IMR-90 (cell line): Measurements from ENCODE around the gene SLIT1. TPM values are rescaled to one million over a fixed set of nuclear protein-coding genes. Genes with fewer than 3 reads are reported as not detected.

ENCODE experiments used
- ATAC-seq: fragments of 200-7000 bp; cut with Tn5 transposase; 2 replicates; pipeline ENCODE4 v1.9.1; 2020; ENCODE audit warnings: low read depth, mild to moderate bottlenecking, moderate library complexity
- BruUV-seq: library from RNA; stranded (reverse); fragments of 400-500 nt; replicated peaks from 2 replicates; lab custom pipeline; 2021; lab: Mats Ljungman, UMichigan
- CTCF ChIA-PET: fragments of 300-600 bp; formaldehyde crosslinking; extraction: SDS; loops from one replicate; lab custom pipeline; 2021; ENCODE audit warnings: antibody characterized with exemption; lab: Yijun Ruan, JAX
- POLR2A ChIA-PET: fragments of 300-600 bp; sonication (Branson Sonifier 250); formaldehyde crosslinking; loops from one replicate; lab custom pipeline; 2022; ENCODE audit warnings: antibody characterized with exemption; ENCODE audit not compliant: unreplicated experiment; lab: Charles Lee
- DNase-seq: peaks from one replicate; pipeline ENCODE4 v3.0.0; 2013
- H2AFZ ChIP-seq: replicated peaks from 2 replicates; pipeline ENCODE3; 2013; ENCODE audit warnings: low read length, mild to moderate bottlenecking; ENCODE audit not compliant: poor library complexity
- H2AK5ac ChIP-seq: 2 replicates; pipeline ENCODE4 v1.6.1; 2013; ENCODE audit warnings: low read depth, low read length, inconsistent platforms
- H2AK9ac ChIP-seq: replicated peaks from 2 replicates; pipeline ENCODE3; 2013; ENCODE audit warnings: mild to moderate bottlenecking, low read depth, low read length, moderate library complexity; ENCODE audit not compliant: poor library complexity
- H2BK120ac ChIP-seq: 2 replicates; pipeline ENCODE4 v1.6.1; 2013; ENCODE audit warnings: low read depth, low read length, inconsistent platforms
- H2BK15ac ChIP-seq: 3 replicates; pipeline ENCODE4 v1.6.1; 2013; ENCODE audit warnings: low read depth, low read length, inconsistent platforms
- H2BK20ac ChIP-seq: 2 replicates; pipeline ENCODE4 v1.6.1; 2013; ENCODE audit warnings: low read depth, mild to moderate bottlenecking, inconsistent platforms, low read length, moderate library complexity
- H2BK5ac ChIP-seq: 2 replicates; pipeline ENCODE4 v1.6.1; 2013; ENCODE audit warnings: mild to moderate bottlenecking, low read depth, low read length, inconsistent platforms; ENCODE audit not compliant: poor library complexity, severe bottlenecking
- H3K14ac ChIP-seq: replicated peaks from 2 replicates; pipeline ENCODE4 v1.6.1; 2013; ENCODE audit warnings: low read depth, low read length, inconsistent platforms
- H3K18ac ChIP-seq: 2 replicates; pipeline ENCODE4 v1.6.1; 2013; ENCODE audit warnings: low read depth, low read length, control low read depth
- H3K23ac ChIP-seq: 2 replicates; pipeline ENCODE4 v1.6.1; 2013; ENCODE audit warnings: low read depth, low read length, inconsistent platforms
- H3K27ac ChIP-seq: 2 replicates; pipeline ENCODE4 v1.5.1; 2013; ENCODE audit warnings: mild to moderate bottlenecking, control low read depth, low read length; ENCODE audit not compliant: insufficient read depth
- H3K27me3 ChIP-seq: 2 replicates; pipeline ENCODE4 v1.6.1; 2013; ENCODE audit warnings: low read length; ENCODE audit not compliant: control insufficient read depth, insufficient read depth
- H3K36me3 ChIP-seq: 2 replicates; pipeline ENCODE4 v1.6.1; 2013; ENCODE audit warnings: low read length, mixed read lengths; ENCODE audit not compliant: control insufficient read depth, insufficient read depth
- H3K4ac ChIP-seq: 2 replicates; pipeline ENCODE4 v1.6.1; 2013; ENCODE audit warnings: low read depth, low read length, inconsistent platforms
- H3K4me1 ChIP-seq: 2 replicates; pipeline ENCODE4 v1.6.1; 2013; ENCODE audit warnings: low read length, mixed read lengths; ENCODE audit not compliant: control insufficient read depth, insufficient read depth
- H3K4me2 ChIP-seq: 2 replicates; pipeline ENCODE4 v1.6.1; 2013; ENCODE audit warnings: low read depth, mild to moderate bottlenecking, control low read depth, low read length, moderate library complexity
- H3K4me3 ChIP-seq: 2 replicates; pipeline ENCODE4 v1.5.1; 2013; ENCODE audit warnings: low read depth, mild to moderate bottlenecking, control low read depth, low read length, moderate library complexity; ENCODE audit not compliant: insufficient read depth
- H3K56ac ChIP-seq: 2 replicates; pipeline ENCODE4 v1.6.1; 2013; ENCODE audit warnings: low read length, inconsistent platforms; ENCODE audit not compliant: insufficient read depth; ENCODE audit errors: extremely low read depth
- H3K79me1 ChIP-seq, 2 experiments: 2 replicates each; pipeline ENCODE4 v1.6.1; 2013; ENCODE audit warnings: low read length in 2 of 2, inconsistent platforms in 1 of 2, low read depth in 1 of 2
- H3K9ac ChIP-seq: 2 replicates; pipeline ENCODE4 v1.6.1; 2013; ENCODE audit warnings: low read depth, low read length, control low read depth
- H3K9me1 ChIP-seq: 2 replicates; pipeline ENCODE4 v1.6.1; 2013; ENCODE audit warnings: low read length, inconsistent platforms; ENCODE audit not compliant: insufficient read depth
- H3K9me3 ChIP-seq: 2 replicates; pipeline ENCODE4 v1.6.1; 2013; ENCODE audit warnings: low read length; ENCODE audit not compliant: control insufficient read depth, insufficient read depth
- H4K20me1 ChIP-seq: 2 replicates; pipeline ENCODE4 v1.6.1; 2013; ENCODE audit warnings: low read length, inconsistent platforms; ENCODE audit not compliant: insufficient read depth
- H4K5ac ChIP-seq: 2 replicates; pipeline ENCODE4 v1.6.1; 2013; ENCODE audit warnings: mild to moderate bottlenecking, low read depth, low read length, control low read depth
- H4K8ac ChIP-seq, 2 experiments: 2 replicates each; pipeline ENCODE4 v1.6.1; 2013; ENCODE audit warnings: low read depth in 2 of 2, low read length in 2 of 2, control low read depth in 1 of 2, inconsistent platforms in 1 of 2
- H4K91ac ChIP-seq: 2 replicates; pipeline ENCODE4 v1.6.1; 2013; ENCODE audit warnings: low read depth, low read length, inconsistent platforms; ENCODE audit not compliant: insufficient read depth
- BHLHE40 ChIP-seq: fragments of 150-350 bp; IDR thresholded peaks from 2 replicates; pipeline ENCODE4 v1.6.1; 2016; ENCODE audit warnings: mild to moderate bottlenecking, low read depth, low read length
- CEBPB ChIP-seq: IDR thresholded peaks from 2 replicates; pipeline ENCODE4 v1.6.1; 2012; ENCODE audit warnings: low read depth, low read length, improper control_type of control experiment
- CHD1 ChIP-seq: IDR thresholded peaks from 2 replicates; pipeline ENCODE4 v1.6.1; 2012; ENCODE audit warnings: low read depth, low read length, improper control_type of control experiment
- CTCF ChIP-seq: conservative IDR thresholded peaks from 2 replicates; pipeline ENCODE4 v1.5.1; 2012; ENCODE audit warnings: mild to moderate bottlenecking, low read depth, low read length, improper control_type of control experiment
- ELK1 ChIP-seq: fragments of 150-350 bp; IDR thresholded peaks from 2 replicates; pipeline ENCODE4 v1.6.1; 2016; ENCODE audit warnings: low read depth, mild to moderate bottlenecking, low read length, moderate library complexity, borderline replicate concordance
- FOS ChIP-seq: fragments of 150-350 bp; IDR thresholded peaks from 2 replicates; pipeline ENCODE4 v1.6.1; 2016; ENCODE audit warnings: low read depth, low read length
- MAFK ChIP-seq: IDR thresholded peaks from 2 replicates; pipeline ENCODE4 v1.6.1; 2012; ENCODE audit warnings: low read depth, low read length, improper control_type of control experiment
- MAZ ChIP-seq: IDR thresholded peaks from 2 replicates; pipeline ENCODE4 v1.6.1; 2012; ENCODE audit warnings: low read depth, mild to moderate bottlenecking, low read length, improper control_type of control experiment, moderate library complexity, borderline replicate concordance
- MXI1 ChIP-seq: IDR thresholded peaks from 2 replicates; pipeline ENCODE4 v1.6.1; 2012; ENCODE audit warnings: low read depth, mild to moderate bottlenecking, low read length, moderate library complexity, borderline replicate concordance
- NFE2L2 ChIP-seq: fragments of 150-350 bp; IDR thresholded peaks from 2 replicates; pipeline ENCODE4 v1.6.1; 2016; ENCODE audit warnings: low read depth, mild to moderate bottlenecking, low read length
- POLR2A ChIP-seq: IDR thresholded peaks from 2 replicates; pipeline ENCODE4 v1.6.1; 2012; ENCODE audit warnings: mild to moderate bottlenecking, low read depth, low read length
- RAD21 ChIP-seq: IDR thresholded peaks from 2 replicates; pipeline ENCODE4 v1.6.1; 2012; ENCODE audit warnings: low read length, improper control_type of control experiment
- RCOR1 ChIP-seq: IDR thresholded peaks from 2 replicates; pipeline ENCODE4 v1.6.1; 2012; ENCODE audit warnings: mild to moderate bottlenecking, low read length, improper control_type of control experiment; ENCODE audit not compliant: insufficient replicate concordance
- RFX5 ChIP-seq: IDR thresholded peaks from 2 replicates; pipeline ENCODE4 v1.8.0; 2012; ENCODE audit warnings: low read depth, mild to moderate bottlenecking, low read length, moderate library complexity
- SMC3 ChIP-seq: fragments of 150-350 bp; IDR thresholded peaks from 2 replicates; pipeline ENCODE4 v1.6.1; 2016; ENCODE audit warnings: low read depth, mild to moderate bottlenecking, antibody characterized with exemption, low read length, moderate library complexity
- USF2 ChIP-seq: fragments of 150-350 bp; IDR thresholded peaks from 2 replicates; pipeline ENCODE4 v1.6.1; 2017; ENCODE audit warnings: mild to moderate bottlenecking, antibody characterized with exemption, low read length, low read depth
- WGBS, 2 experiments: methylation state at CpG; one replicate each; pipeline versions ENCODE4 v1.1.5 to v1.1.7; 2013; ENCODE audit warnings: missing lambda C conversion rate in 2 of 2; ENCODE audit not compliant: insufficient read length in 1 of 2; ENCODE audit errors: extremely low coverage in 2 of 2; 5-methylcytosine and 5-hydroxymethylcytosine counted together
- dilution Hi-C: fragments of 300-500 bp; cut with HindIII; formaldehyde crosslinking; loops from one replicate; pipeline ENCODE4 v1.14.3; 2018; ENCODE audit warnings: low sequenced_read_pairs; ENCODE audit not compliant: unreplicated experiment
- in situ Hi-C: fragments of 300-500 bp; cut with MboI; formaldehyde crosslinking; loops from 3 replicates; pipeline ENCODE4 v1.14.3; 2019; ENCODE audit warnings: low sequenced_read_pairs, inconsistent platforms, mixed read lengths
- intact Hi-C: fragments of 100-400 bp; cut with micrococcal nuclease; formaldehyde crosslinking; loops from 2 replicates; pipeline ENCODE4 v1.10.0; 2022
- polyA plus RNA-seq, 3 experiments: library from polyadenylated mRNA; depleted of rRNA; stranded (reverse); fragments of >200 nt; gene quantifications; 2 replicates each; pipeline ENCODE4 v1.2.3, GENCODE V29; 2012; ENCODE audit warnings: low replicate concordance in 1 of 3
- total RNA-seq: library from RNA; depleted of rRNA; stranded (reverse); fragments of >200 nt; gene quantifications from 2 replicates; pipeline ENCODE4 v1.2.3, GENCODE V29; 2012

Gene SLIT1
- total and polyA plus RNA-seq, 2 of the 4 experiments (the other 2 are of a cell fraction), result under 0.01 TPM

- in situ Hi-C loops, result no loop called here
- H3K79me1 ChIP-seq, result no peaks in the 10 kb centered on the region
These were observed 5.9 kb downstream of the SLIT1 start for GRCh38 chr10:97179731-97180362.

More at GRCh38 chr10:97179731-97180362, 5.9 kb downstream of the SLIT1 start:
- H3K36me3 ChIP-seq, result no peaks in the 10 kb centered on the region
- H2BK120ac ChIP-seq, result no peak overlapping the region
- no peak overlapping the region for H3K9ac ChIP-seq
- H2AK9ac ChIP-seq, result no peak overlapping the region
- no peak overlapping the region for H3K4ac ChIP-seq
- no peak overlapping the region for H3K27ac ChIP-seq
- H3K4me3 ChIP-seq, result no peak overlapping the region
- WGBS, 2 experiments, result 7% methylated on average over 9 of the region's 26 CpGs; no CpG with 5 or more reads in 1 of the 2 experiments
- intact Hi-C loops, result no loop called here
- no peaks in the 10 kb centered on the region for H3K9me1 ChIP-seq
- no peak overlapping the region for H2AK5ac ChIP-seq
- no peak overlapping the region for H2BK20ac ChIP-seq
- POLR2A ChIA-PET, result no interaction called here
- no peak overlapping the region for H2AFZ ChIP-seq
- H4K8ac ChIP-seq, result no peak overlapping the region
- H2BK5ac ChIP-seq, result no peak overlapping the region
- H4K20me1 ChIP-seq, result no peaks in the 10 kb centered on the region
- no peak for DNase-seq
- dilution Hi-C loops, result no loop called here
- CTCF ChIA-PET, result interaction anchor here (1.2 kb wide), 1 partner anchor 17 kb away, joined by 3 read pairs; no protein-coding TSS in a partner anchor
- no peak overlapping the region for H3K23ac ChIP-seq
- no peaks in the 10 kb centered on the region for H3K4me1 ChIP-seq
- TF ChIP-seq RFX5 (no peak), CTCF (no peak), FOS (no peak), BHLHE40 (no peak), NFE2L2 (no peak), MXI1 (no peak), RCOR1 (no peak), SMC3 (no peak), RAD21 (no peak), MAZ (no peak), ELK1 (no peak), CHD1 (no peak), USF2 (no peak), POLR2A (no peak), CEBPB (no peak), MAFK (no peak)
- H3K27me3 ChIP-seq, result peaks cover 74% of the 10 kb centered on the region
- H3K4me2 ChIP-seq, result no peak overlapping the region
- BruUV-seq, result no TSS peak
- no peak overlapping the region for H3K56ac ChIP-seq
- H2BK15ac ChIP-seq, result no peak overlapping the region
- H3K18ac ChIP-seq, result no peak overlapping the region
- no peak overlapping the region for H4K91ac ChIP-seq
- no peak overlapping the region for H3K14ac ChIP-seq
- H4K5ac ChIP-seq, result no peak overlapping the region
- H3K9me3 ChIP-seq, result no peaks in the 10 kb centered on the region
- no peak for ATAC-seq
